HG02885 (cell line): ENCODE results near the gene AHDC1.
"Not testable (repeated sequence)": the region's sequence is repeated elsewhere in the genome, so short reads cannot be mapped to it uniquely, and the experiment has no call there.

ENCODE experiments used
- ATAC-seq: cut with Tn5 transposase; IDR thresholded peaks from one replicate; pipeline ENCODE4 v1.9.1; 2021; ENCODE audit warnings: mild to moderate bottlenecking; ENCODE audit not compliant: unreplicated experiment, poor library complexity

Gene AHDC1

DNA sequence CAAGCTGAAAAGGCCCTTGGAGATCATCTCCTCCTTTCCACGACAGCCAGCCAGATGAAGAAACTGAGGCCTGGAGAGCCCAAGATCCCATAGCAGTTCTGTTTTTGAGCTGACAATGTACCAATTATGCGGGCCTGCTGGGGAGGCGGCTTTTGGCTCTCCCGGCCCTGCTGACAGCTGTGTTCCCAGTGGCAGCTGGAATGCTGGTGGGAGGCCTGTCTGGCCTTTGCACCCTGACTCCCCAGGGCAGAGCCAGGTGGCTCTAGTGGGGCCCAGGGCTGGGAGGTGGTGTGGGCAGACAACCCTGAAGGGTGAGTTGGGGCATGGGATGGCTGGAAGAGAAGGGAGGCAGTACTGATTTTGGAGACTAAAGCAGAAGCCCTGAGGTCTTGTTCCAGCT, 83.3 kb downstream of the AHDC1 start:
- no peak for ATAC-seq

GRCh38 chr1:27519331-27520258, 84.3 kb downstream of the AHDC1 start:
- ATAC-seq, result no peak

DNA sequence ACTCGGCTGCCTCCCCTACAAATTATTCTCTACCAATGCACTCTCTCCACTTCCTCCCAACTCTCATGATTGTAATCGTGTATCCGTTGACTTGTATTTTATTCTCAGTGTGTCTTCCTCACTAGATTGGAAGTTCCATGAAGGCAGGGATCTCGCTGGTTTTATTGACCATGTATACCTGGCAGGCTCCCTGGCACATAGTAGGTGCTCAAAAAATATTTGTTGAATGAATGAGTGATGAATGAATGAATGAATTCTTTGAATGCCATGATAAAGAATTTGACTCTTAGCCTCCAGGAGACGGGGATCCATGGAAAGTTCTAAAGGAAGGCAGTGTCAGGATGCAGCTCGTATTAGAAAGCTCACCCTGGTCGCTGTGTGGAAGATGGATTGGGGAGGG, 85.1 kb downstream of the AHDC1 start:
- no peak for ATAC-seq

DNA sequence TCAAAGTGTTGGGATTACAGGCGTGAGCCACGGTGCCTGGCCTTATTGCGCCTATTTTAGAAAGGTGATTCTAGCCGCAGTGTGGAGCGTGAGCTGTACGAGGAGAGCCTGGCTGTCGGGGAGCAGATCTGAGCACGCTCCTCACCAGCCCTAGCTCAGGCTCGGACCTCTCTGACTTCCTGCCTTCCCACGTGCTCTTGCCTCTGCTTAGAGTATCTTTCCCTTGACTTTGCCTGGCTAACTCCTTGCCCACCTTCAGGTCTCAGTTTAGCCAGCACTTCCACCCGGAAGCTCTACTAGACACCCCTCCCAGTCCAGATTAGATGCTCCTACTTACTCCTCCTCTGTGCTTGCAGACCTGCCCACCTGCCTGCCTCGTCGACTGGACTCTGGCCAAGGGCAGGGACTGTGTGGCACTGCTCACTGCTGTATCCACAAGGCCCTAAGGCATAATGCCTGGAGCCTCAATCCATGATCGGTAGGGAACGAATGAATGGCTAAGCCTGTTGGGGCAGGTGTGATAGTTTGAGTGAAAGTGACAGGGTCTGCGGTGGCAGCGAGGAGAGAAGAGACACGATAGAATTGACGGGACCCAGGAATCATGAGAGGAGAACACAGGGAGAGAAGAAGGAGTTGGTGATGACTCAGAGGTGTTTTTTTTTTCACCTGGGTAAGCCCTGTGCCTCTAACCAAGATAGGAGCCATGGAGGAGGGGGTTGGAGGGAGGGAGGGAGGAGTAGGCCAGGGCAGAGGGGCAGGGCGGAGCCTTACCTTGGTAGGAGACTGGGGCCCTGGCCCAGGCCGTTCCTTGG, 85.8 kb downstream of the AHDC1 start:
- no peak for ATAC-seq

DNA sequence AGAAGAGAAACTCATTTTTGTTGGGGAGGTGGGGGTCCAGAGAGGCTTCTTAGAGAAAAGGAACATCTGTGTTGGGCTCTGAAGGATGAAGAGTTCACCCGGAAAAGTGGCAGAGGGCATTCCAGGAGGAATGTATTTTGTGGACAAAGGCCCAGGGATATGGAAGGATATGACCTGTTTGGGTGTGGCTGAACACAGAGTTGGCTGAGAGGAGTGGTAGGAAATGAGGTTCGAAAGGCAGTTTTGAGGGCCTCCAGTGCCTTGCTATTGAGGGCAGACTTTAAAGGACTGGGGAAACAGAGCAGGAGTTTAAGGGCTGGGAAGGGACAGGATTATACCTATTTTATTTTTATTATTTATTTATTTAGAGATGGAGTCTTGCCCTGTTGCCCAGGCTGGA, 86.6 kb downstream of the AHDC1 start:
- ATAC-seq, result no peak

DNA sequence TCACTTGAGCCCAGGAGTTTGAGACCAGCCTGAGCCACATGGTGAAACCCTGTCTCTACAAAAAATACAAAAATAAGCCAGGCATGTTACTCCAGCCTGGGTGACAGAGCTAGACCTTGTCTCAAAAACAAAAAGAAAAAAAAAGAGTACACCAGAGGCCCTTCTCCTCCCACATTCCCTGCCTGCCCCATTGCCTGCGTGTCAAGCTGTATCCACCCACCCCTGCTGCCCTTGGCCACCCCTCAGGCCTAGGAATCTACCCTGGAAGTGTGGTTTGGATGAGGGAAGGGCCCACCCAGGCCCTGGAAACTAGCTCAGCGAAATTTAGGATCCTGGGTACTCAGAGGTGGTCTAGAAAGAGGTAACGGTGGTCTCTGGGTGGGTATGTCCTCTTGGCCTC, 88.3 kb downstream of the AHDC1 start:
- no peak for ATAC-seq

- ATAC-seq, result no peak
Measured at GRCh38 chr1:27513958-27514357, 90.0 kb downstream of the AHDC1 start.

DNA sequence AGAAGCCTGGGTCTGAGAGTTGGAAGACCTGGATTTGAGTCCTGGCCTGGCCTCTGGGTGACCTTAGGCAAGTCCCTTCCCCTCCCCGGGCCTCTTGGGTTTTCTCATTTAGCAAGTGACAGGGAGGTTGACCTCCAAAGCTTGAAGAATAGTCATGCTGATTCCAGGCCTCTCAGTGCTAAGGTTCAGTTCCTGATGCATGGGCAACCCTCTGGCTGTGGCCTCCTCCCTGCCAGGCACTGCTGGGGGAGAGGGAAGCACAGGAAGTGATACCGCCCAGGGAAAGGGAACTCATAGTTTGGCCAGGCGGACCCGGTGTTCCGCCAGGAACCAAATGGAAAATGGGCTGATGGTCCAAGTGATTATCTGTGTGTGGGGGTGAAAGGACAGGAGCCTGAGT, 90.4 kb downstream of the AHDC1 start:
- ATAC-seq, result no peak

- no peak for ATAC-seq
Measured at GRCh38 chr1:27509127-27510080, 94.5 kb downstream of the AHDC1 start.

- ATAC-seq, result no peak
Measured at GRCh38 chr1:27507960-27508665, 95.8 kb downstream of the AHDC1 start.

DNA sequence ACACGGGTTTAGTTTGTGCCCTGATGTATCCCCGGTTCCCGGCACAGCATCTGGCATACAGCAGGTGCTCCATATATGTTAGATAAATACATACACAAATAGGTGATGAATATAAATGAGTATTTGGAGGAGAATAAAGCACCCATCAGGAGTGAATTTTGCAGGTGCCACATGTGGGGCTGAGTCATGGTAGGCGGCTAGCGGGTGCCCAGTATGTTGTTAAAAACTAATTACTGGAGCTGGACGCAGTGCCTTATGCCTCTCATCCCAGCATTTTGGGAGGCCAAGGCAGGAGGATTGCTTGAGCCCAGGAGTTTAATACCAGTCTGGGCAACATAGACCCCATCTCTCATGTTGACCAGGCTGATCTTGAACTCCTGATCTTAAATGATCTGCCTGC, 97.2 kb downstream of the AHDC1 start:
- ATAC-seq, result no peak

DNA sequence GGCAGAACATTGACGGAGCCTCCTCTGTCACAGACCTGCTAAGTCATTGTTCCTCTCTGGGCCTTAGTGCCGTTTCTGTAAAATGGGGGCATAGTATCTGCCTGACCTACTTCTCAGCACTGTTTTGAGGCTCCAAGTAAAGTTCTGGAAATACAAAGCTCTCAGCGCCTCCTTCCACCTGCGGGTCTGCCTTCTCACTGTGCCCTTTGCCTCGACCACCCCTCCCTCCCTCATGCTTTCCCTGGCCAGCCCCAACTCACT, 98.6 kb downstream of the AHDC1 start:
- ATAC-seq, result no peak

- ATAC-seq, result no peak
Measured at GRCh38 chr1:27504588-27505419, 99.1 kb downstream of the AHDC1 start.

DNA sequence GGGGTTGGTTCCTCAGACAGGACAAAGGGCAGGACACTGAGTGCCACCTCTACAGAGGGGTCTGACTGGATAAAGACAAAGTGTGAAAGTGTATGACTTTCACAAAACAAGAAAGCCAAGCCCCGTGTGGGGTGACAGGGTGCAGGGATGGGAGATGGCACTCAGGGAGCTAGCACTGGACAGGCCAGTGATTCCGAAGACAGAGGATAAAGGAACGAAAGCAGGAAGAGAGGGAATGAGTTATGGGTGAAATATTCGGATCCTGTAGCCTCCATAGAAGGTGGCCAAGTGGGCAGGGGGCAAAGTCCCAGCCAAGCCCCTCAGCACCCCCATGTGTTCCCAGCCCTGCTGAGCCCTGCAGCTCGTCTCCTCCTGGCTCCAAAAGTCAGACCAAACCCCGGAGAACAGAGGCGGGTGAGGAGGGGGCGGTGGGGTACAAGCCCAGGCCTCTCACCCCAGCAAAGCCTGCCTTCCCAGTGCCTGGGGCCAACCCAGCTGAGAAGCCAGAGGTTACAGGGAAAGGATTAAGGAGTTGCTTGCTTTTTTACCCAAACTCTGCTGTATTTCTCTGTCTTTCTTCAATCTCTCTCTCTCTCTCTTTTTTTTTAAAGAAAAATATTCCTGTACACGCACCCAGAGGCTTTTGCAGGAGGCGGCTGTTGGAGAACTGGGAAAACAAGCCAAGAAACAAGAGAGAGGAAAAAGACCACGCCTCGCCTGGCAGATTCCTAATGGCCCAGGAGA, 99.9 kb downstream of the AHDC1 start:
- ATAC-seq, result no peak

DNA sequence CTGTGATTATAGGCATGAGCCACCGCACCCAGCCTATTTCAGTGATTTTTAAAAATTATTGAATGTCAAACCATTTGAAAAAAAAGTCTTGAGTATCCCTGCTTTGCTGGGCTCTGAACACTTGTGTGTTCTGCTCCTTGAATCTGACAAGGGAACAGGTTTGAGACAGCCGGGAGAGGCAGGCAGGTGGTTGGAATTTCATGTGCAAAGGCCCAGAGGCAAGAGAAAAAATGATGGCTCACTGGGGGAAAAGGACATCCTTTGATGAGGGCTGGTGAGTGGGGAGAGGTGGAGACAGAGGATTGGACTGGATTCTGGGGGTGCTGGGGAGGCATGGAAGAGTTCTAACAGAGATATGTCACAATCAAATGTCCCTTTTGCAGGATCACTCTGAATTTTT, 100.9 kb downstream of the AHDC1 start:
- ATAC-seq, result no peak

DNA sequence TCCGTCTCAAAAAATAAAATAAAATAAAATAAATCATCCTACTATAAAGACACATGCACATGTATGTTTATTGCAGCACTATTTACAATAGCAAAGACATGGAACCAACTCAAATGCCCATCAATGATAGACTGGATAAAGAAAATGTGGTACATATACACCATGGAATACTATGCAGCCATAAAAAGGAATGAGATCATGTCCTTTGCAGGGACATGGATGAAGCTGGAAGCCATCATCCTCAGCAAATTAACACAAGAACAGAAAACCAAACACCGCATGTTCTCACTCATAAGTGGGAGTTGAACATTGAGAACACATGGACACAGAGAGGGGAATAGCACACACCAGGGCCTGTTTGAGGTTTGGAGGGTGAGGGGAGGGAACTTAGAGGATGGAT, 102.8 kb downstream of the AHDC1 start:
- not testable (repeated sequence) for ATAC-seq

DNA sequence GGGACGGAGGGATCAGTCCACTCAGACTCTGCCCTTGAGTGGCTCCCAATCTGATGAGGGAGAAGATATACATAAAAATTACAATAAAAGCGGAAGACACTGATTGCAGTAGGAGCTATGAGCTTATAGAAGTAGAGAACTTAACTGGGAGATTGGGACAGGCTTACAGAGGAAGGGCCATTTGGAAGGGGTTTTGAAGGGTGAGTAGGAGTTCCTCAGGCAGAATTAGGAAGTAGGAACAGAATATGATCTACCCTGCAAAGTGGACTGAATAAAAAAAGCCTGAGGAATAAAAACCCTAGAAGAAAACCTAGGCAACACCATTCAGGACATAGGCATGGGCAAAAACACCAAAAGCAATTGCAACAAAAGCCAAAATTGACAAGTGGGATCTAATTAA, 104.8 kb downstream of the AHDC1 start:
- no peak for ATAC-seq

- ATAC-seq, result no peak
Measured at GRCh38 chr1:27496604-27497155, 107.3 kb downstream of the AHDC1 start.
